GM18867 (cell line): ENCODE data around the gene C10orf88.
"Not testable (repeated sequence)": the region's sequence is repeated elsewhere in the genome, so short reads cannot be mapped to it uniquely, and the experiment has no call there.

Experiments used
- ATAC-seq: cut with Tn5 transposase; IDR thresholded peaks from one replicate; pipeline ENCODE4 v1.9.1; 2021; ENCODE audit warnings: mild to moderate bottlenecking, moderate library complexity; ENCODE audit not compliant: unreplicated experiment

C10orf88 gene

DNA sequence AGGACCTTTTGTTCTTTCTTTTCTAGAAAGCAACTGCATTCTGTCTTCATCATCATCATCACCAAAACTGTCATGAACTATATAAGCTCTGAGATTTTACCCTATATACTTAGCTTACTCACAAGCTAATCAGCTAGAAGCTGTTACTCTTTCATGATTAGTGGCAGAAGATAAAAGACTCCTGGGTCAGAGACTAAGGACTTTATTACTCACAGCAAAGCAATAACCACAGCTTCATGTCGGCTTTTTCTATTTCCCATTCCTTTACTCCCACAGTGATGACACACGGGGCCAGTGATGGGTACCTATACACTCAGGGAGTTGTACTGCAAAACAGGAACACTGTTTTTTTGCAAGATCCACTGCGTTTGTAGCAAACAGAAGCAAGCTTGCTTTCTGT, 8.4 kb upstream of the C10orf88 start:
- no peak for ATAC-seq

DNA sequence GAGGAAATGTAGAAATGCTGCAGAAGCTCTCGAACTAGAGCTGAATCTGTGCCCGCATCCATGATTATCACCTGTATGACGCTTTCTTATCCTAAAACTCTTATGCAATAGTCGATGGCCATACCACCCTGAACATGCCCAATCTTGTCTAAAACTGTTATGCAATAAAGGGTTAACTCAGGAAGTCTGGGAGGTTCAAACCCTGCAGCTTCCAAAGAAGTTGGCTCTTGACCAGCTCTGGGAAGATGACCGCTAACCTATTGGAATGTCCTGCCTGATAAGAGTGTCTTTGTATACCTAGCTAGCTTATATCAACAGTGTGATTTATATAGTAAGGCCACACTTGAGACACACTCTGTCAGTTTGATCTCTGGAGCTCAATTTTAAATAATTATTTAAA, 3.4 kb upstream of the C10orf88 start:
- no peak for ATAC-seq

DNA sequence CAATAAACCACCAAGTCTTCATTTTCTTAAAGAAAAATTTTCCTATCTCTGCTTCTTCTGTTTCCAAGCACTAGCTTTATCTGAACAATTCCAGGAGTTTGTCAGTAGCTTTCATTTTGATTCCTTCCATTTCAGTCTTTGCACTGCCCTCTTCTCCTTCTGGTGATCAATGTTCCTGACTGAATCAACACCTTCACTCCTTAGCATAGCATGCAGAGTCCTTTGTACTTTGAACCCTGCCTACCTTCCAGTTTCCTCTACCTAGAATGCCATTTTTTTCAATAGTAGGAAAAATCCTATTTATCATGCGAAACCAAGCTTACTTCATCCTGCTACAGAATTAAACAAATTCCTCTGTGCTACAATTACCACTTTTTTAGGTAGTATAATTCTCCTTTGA, 1.9 kb upstream of the C10orf88 start:
- ATAC-seq, result no peak

DNA sequence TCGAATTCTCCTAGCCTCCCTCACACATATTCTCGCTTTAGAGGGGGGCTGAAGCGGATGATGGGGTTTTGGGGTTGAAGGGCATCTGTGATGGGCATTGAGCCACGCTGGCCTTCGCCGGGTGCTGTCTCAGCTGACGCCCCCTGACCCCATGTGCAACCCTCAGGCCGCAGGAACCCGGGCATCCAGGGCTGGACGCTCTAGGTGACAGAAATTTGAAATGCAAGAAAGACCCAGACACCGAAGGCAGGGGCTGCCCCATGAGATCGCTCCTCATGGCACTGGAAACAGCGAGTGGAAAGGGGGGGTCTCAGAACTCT, 664 bp upstream of the C10orf88 start:
- no peak for ATAC-seq

DNA sequence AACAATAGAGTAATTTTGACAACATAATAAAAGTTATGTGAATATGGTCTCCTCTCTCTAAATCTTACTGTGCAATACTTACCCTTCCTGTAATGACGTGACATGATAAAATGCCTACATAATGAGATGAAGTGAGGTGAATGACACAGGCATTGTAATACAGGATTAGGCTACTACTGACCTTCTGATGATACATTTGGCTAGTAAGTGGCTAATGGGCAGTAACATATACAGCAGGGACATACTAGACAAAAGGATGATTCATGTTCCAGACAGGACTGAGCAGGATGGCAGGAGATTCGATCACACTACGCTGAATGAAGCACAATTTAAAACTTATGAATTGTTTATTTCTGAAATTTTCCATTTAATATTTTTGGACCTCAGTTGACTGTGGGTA, 4.7 kb downstream of the C10orf88 start:
- no peak for ATAC-seq

DNA sequence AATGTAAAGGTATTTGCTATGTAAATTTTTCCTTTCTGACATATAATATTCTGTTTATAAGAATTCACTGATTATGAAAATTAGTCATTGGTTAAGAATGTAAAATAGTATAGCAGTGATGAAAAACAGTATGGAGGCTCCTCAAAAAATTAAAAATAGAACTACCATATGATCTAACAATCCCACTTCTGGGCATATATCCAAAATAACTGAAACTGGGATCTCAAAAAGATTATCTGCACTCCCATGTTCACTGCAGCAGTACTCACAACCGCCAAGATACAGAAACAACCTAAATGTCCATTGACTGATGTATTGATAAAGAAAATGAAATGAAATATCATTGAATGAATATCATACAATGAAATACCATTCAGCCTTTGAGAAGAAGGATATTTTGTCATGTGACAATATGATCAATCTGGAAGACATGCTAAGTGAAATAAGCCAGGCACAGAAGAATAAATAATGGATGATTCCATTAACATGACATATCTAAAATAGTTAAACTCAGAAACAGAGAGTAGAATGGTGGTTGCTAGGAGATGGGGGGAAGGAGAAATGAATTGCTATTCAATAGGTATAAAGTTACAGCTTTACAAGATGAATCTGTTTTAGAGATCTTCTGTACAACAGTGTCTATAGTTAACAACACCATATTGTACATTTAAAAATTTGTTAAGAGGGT, 14.0 kb downstream of the C10orf88 start:
- no peak for ATAC-seq

DNA sequence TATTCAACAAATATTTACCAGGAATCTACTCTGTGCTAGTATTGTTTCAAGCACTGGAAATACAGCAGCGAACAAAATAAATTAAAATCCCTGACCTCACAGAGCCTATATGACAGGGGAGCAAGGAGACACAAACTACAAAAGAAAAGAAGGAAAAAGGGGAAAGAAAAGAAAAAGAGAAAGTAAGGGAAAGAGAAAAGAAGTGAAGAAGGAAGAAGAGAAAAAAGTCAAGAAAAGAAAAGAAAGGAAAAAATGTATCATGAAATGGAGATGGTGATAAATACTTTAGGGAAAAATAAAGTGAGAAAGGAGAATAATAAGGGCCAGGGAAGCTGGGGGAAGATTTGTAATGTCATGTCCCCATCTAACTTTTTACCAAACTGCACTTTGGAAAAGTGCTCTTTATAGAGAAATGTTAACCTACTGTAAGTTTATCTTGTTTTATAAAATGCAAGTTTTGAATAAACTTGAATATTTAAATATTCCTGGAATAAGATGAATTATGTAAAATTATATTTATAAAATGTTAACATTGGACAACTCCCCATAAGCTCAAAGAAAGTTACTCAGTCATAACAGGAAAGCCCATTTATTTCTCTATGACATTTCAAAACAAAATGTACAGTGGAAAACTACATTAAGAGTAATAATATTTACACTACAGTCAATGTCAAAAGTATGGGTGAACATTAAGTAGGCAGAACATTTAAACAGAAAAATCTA, 14.7 kb downstream of the C10orf88 start:
- no peak for ATAC-seq

DNA sequence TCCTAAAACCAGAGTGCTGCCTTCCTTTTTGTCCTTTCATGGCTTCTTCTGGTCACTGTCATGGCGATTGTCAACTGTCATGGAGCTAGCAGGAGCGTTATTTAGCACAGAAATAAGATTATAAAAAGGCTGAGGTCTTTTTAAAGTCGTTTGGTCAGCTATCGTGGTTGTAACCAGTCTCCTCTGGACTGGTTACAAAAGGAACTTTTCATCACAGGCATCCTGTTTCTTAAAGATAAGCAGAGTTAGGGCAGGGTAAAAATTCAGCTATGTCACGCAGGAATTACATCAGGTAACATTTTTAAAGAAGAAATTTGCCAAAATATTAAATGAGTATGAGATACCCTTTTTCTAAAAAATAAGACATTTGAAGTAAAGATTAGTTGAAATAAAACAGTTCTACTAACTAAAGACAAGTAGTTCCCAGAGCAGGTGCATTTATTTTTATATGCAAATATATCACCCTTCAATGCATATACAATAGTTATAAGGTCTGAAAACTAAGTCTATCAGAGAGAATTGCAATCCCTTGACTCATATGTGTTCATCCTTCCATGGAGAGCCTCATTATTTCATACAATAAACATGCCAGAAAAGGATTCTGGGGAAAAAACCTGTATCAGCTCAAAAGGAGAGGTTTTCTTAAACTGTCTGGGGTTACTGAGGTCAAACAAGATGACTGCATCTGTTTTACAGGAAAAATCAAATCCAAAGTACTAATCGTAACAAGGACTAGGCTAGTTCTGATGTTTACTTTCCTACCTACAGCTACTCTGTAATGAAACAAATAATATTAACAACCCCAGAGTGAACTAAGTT, 22.7 kb downstream of the C10orf88 start:
- ATAC-seq, result no peak

DNA sequence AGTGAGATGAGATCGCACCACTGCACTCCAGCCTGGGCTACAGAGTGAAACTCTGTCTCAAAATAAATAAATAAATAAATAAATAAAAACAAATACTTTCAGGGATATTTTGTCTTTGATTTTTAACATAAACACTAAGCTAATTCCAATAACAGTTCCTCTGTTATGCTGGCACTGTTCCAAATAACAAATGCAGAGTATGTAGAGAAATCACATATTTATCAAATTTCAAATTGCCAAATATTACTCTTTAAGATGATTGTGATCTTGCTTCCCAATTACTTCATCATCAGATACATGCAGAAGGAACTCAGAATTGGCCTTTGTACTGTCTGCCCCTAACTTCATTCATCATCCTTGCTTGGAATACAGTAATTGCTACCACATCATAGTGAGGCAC, 23.9 kb downstream of the C10orf88 start:
- ATAC-seq, result no peak

DNA sequence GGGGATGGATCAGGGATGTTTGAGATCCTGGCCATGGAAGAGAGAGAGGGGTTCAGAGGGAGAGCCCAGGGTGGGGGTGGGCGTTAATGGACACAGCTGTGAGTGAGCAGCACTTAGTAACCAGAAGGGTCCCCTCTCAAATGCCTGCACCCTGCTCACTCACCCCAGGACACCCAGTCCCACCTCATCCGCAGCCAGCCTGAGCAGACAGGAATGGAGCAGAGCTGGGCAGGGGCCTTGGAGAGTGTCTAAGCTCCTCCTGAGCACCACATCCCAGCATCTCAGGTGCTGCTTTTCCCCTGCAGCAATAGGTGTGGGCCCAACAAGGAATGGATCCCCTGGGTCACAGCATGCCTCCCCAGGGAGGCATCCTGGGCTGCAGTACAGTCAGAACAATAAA, 38.3 kb downstream of the C10orf88 start:
- ATAC-seq, result no peak

DNA sequence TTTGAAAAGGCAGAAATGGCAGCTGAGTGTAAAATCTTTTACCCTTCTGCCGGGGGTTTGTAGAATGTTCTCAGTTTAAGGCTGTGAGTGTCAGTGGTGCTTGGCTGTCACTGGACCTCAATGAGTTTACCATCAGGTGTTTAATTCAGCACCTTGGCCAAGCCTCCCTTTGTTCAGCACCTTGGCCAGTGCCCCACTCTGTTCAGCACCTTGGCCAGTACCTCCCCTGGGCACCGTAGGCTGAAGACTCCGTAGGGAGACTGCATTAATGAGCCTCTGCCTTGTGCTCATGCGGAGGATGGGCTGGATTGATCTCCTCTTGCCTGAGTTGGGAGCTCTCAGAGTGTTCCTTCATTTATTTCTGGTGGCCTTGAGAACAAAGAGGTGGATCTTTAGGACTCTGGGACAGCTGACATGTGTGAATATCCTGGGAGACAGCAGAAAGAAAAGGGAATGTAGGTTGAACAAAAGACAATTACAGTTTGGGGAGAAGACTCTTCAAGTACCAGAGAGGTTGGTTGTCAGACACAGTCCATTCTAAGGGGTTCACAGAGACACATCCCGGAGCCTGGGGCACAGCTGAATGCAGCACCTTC, 42.0 kb downstream of the C10orf88 start:
- no peak for ATAC-seq

DNA sequence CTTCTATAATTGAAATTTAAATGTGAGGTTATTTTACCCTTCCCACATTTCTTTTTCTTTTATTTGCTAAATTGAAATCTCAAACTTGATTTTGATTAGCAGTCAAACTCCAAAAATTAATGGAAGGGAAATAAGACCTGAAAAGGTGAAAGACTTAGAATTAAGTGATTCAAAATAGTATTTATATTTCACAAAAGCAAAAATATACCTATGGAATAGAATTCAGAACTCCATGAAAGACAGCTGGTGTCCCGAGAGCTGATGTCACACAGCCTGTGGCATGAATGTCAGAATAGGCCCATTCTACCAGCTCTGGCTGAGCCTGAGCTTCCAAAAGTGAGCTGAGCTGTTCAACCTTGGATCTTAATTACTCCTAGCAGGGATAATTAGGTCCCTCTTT, 43.7 kb downstream of the C10orf88 start, which contains the start of gene FAM24A:
FAM24A (plus strand) TSS at position 301 of the 400 bp plus-strand sequence. CDS start 1,025 bp downstream, outside the sequence.
- no peak for ATAC-seq

DNA sequence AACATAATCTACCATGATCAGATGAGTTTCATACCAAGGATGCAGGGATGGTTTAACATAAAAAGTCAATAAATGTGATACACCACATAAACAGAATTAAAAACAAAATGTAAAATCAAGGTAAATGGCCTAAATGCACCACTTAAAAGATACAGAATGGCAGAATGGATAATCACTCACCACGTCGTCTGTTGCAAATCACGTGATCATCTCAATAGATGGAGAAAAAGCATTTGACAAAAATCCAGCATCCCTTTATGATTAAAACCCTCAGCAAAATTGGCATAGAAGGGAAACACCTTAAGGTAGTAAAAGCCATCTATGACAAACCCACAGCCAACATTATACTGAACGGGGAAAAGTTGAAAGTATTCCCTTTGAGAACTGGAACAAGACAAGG, 50.2 kb downstream of the C10orf88 start:
- not testable (repeated sequence) for ATAC-seq

DNA sequence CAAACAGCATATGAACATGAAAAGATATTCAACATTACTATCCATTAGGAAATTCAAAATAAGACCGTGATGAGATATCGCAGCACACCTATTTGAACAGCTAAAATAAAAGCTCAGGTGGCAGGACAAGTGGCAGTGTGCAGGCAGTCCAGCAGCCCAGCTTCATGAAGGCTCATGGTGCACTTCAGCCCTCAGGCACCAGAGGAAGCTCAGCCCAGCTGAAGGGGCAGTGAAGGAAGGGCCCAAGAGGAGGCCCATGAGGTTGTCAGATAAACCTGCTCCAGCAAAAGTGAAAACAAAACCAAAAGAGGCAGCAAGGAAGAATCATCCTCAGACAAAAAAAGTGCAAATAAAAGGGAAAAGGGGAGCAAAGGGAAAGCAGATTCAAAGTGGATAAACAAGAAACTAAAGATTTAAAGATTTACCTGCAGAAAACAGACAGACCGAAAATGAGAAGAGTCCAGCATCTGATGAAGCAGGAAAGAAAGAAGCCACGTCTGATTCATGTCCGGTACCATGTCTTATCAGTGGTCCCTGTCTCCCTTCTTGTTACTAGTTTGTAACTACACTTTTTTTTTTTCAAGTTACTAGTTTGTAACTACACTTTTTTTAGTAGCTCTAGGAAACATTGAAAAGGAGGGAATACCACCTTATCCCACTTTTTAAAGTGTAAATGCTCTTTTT, 59.6 kb downstream of the C10orf88 start:
- no peak for ATAC-seq

DNA sequence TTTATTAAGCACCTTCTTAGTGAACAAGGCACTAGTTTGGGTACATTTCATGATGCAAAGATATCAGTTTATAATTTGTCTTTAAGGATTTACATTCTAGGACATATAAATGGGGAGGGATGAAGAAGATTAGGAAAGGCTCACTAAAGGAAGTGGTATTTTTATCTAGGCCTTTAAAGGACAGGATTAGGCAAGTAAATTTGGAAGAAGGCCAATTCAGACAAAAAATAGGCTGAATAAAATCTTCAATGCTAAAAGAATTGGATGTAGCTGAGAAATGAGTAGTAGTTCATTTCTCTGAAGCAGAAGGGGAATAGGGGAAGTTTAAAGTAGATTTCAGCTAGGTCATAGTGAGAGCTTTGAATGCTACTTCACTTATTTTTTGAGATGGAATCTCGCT, 69.9 kb downstream of the C10orf88 start:
- no peak for ATAC-seq

DNA sequence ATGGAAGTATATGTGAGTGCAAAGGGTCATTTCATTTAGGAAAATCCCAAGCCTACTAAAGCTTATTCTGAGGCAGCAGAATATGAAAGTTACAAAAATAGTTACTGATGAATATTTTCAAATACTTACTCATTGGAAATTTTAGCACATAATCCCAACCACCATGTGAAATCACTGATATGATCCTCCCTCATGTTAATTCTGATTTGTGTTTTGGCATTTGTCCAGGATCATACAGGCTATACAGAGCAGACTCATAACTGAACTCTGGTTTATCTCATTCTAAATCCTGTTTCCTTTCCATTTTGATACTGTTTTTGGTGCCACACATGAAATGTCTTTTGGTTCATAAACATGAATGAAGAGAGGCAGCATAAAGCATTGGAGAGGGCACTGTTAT, 71.3 kb downstream of the C10orf88 start:
- no peak for ATAC-seq
